PFSK-1 (cell line): ENCODE data around the gene INPP4A.

Source experiments
- POLR2AphosphoS5 ChIP-seq: IDR thresholded peaks from 2 replicates; pipeline ENCODE4 v1.6.1; 2012; ENCODE audit warnings: low read depth, mild to moderate bottlenecking, control low read depth, low read length, moderate library complexity
- SIN3A ChIP-seq: IDR thresholded peaks from 2 replicates; pipeline ENCODE4 v1.6.1; 2012; ENCODE audit warnings: mild to moderate bottlenecking, low read length, moderate library complexity, borderline replicate concordance; ENCODE audit not compliant: insufficient read depth
- TAF1 ChIP-seq: IDR thresholded peaks from 2 replicates; pipeline ENCODE4 v1.6.1; 2012; ENCODE audit warnings: low read length, control low read depth, borderline replicate concordance; ENCODE audit not compliant: insufficient read depth
- TF ChIP-seq, protein P1 (sequence below), 2 experiments: IDR thresholded peaks; 2 replicates each; pipeline versions ENCODE4 v1.6.1 to v1.8.0; 2011 to 2012; ENCODE audit warnings: low read depth in 2 of 2, low read length in 2 of 2, control low read depth in 1 of 2, inconsistent platforms in 1 of 2, mild to moderate bottlenecking in 1 of 2, moderate library complexity in 1 of 2; ENCODE audit not compliant: insufficient read depth in 1 of 2

DNA sequence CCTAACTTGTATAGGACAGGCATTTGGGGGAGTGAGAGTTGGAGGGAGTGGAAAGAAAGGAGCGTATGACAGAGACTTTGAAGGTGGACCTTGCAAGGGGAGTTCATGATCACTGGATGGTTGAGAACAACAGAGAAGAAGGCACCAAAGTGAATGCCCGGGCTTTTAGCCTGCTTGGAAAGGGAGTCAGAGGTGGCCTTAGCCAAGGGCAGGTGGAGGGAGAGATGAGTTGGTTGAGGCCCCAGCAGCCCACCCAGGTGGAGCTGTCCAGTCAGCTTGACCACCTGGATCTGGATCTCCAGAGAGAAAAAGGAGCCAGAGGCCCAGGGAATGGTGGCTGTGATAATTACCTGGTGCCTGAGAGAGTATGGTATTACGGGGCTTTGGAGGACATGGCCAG, 90.1 kb downstream of the INPP4A start:
- no peak for TF ChIP-seq POLR2AphosphoS5
- no peak for TF ChIP-seq SIN3A
- TF ChIP-seq, protein P1, sequence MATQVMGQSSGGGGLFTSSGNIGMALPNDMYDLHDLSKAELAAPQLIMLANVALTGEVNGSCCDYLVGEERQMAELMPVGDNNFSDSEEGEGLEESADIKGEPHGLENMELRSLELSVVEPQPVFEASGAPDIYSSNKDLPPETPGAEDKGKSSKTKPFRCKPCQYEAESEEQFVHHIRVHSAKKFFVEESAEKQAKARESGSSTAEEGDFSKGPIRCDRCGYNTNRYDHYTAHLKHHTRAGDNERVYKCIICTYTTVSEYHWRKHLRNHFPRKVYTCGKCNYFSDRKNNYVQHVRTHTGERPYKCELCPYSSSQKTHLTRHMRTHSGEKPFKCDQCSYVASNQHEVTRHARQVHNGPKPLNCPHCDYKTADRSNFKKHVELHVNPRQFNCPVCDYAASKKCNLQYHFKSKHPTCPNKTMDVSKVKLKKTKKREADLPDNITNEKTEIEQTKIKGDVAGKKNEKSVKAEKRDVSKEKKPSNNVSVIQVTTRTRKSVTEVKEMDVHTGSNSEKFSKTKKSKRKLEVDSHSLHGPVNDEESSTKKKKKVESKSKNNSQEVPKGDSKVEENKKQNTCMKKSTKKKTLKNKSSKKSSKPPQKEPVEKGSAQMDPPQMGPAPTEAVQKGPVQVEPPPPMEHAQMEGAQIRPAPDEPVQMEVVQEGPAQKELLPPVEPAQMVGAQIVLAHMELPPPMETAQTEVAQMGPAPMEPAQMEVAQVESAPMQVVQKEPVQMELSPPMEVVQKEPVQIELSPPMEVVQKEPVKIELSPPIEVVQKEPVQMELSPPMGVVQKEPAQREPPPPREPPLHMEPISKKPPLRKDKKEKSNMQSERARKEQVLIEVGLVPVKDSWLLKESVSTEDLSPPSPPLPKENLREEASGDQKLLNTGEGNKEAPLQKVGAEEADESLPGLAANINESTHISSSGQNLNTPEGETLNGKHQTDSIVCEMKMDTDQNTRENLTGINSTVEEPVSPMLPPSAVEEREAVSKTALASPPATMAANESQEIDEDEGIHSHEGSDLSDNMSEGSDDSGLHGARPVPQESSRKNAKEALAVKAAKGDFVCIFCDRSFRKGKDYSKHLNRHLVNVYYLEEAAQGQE (IDR thresholded peaks at IDR 0.05; ENCODE audit: insufficient read depth in 1 of 2, low read depth in 2 of 2, low read length in 2 of 2), result no peak
- no peak for TF ChIP-seq TAF1
